Colonic mucosa (tissue), 4 donors: ENCODE measurements around the gene CSMD2. TPM values are rescaled to one million over a fixed set of nuclear protein-coding genes. Genes with fewer than 3 reads are reported as not detected.

Experiments used
- DNase-seq: peaks from one replicate; pipeline ENCODE4 v3.0.0-alpha.2; 2020
- H3K27ac ChIP-seq: fragments of 200-600 bp; one replicate; pipeline ENCODE4 v1.8.0; 2021
- H3K27me3 ChIP-seq: fragments of 200-600 bp; one replicate; pipeline ENCODE4 v1.8.0; 2021
- H3K36me3 ChIP-seq: fragments of 200-600 bp; one replicate; pipeline ENCODE4 v1.8.0; 2021
- H3K4me1 ChIP-seq: fragments of 200-600 bp; one replicate; pipeline ENCODE4 v1.8.0; 2021; ENCODE audit warnings: mild to moderate bottlenecking
- H3K4me3 ChIP-seq: fragments of 200-600 bp; one replicate; pipeline ENCODE4 v1.8.0; 2021
- H3K9ac ChIP-seq, 2 donors: one replicate each; pipeline ENCODE4 v1.7.0; 2013; ENCODE audit warnings: control low read depth in 2 of 2, low read depth in 2 of 2, low read length in 2 of 2
- H3K9me3 ChIP-seq: fragments of 200-600 bp; one replicate; pipeline ENCODE4 v1.8.0; 2021
- intact Hi-C: fragments of 100-400 bp; cut with DNase I; formaldehyde crosslinking; loops from one replicate; pipeline ENCODE4 v1.14.1; 2022
- total RNA-seq, 2 donors: library from RNA; stranded (reverse); fragmentation: NEBNext Ultra II Directional in 1 of 2; extraction: Animal tissue kit (Norgen Biotek cat#: 25700) in 1 of 2; gene quantifications; one replicate each; pipeline ENCODE4 v1.2.1, GENCODE V29; 2021
- TF ChIP-seq, protein P1 (sequence below): fragments of 200-600 bp; IDR thresholded peaks from one replicate; pipeline ENCODE4 v1.8.0; 2022; ENCODE audit warnings: antibody characterized with exemption, mild to moderate bottlenecking
- donor health status: healthy.
- donor health status: DM: no; HTN: no; CAD: no.
- donor health status: DM: no; HTN: no; CAD: no.

The CSMD2 gene
- total RNA-seq, 2 donors from 2014 or later: 0.05 to 0.10 TPM

DNA sequence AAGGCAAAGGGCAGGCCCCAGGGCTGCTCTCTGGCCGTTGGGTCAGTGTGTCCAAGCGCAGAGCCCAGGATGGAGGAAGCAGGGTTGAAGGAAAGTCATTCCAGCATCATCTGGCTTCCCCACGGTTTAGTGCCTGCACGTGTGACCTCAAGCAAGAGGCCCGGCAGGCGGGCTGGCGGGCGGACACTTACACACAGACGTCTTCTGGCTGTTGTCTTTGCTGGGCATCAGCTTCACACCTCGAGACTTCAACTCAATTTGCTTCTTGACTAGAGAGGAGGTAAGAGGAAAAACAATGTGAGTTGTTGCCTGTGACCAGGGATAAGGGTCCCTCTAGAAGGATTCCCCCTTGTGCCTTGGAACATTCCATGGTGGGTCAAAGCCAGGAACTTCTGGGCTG lies 339.5 kb downstream of the CSMD2 start:
- Histone ChIP-seq H3K27me3 (no peaks in the 10 kb centered on the region), H3K9ac (no peak overlapping the region), H3K27ac (no peak overlapping the region), H3K36me3 (no peaks in the 10 kb centered on the region), H3K9me3 (no peaks in the 10 kb centered on the region), H3K4me1 (no peaks in the 10 kb centered on the region), H3K4me3 (no peak overlapping the region)
- TF ChIP-seq, protein P1, sequence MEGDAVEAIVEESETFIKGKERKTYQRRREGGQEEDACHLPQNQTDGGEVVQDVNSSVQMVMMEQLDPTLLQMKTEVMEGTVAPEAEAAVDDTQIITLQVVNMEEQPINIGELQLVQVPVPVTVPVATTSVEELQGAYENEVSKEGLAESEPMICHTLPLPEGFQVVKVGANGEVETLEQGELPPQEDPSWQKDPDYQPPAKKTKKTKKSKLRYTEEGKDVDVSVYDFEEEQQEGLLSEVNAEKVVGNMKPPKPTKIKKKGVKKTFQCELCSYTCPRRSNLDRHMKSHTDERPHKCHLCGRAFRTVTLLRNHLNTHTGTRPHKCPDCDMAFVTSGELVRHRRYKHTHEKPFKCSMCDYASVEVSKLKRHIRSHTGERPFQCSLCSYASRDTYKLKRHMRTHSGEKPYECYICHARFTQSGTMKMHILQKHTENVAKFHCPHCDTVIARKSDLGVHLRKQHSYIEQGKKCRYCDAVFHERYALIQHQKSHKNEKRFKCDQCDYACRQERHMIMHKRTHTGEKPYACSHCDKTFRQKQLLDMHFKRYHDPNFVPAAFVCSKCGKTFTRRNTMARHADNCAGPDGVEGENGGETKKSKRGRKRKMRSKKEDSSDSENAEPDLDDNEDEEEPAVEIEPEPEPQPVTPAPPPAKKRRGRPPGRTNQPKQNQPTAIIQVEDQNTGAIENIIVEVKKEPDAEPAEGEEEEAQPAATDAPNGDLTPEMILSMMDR: no peak
- no peak for DNase-seq
- intact Hi-C loops: no loop called here

DNA sequence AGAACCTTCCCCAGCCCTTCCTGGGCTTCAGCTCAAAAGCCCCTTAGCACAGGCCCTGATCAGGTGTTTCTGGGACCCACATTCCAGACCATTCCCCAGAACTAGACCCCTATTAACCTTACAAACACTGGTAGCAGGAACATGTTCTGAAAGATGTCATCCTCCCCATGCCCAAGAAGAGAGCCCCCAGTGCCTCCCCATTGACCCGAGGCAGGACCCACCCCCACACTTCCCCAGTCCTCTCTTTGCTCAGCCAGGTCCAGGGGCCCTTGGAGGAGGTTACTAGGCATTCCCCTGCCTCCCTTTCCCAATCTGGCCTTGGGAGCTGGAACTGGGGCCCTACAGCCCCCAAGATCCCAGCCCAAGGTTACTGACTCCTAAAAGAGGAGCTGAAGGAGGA lies 340.1 kb downstream of the CSMD2 start:
- no peak for DNase-seq
- no peak overlapping the region for H3K4me3 ChIP-seq
- no peak overlapping the region for H3K9ac ChIP-seq
- intact Hi-C loops: no loop called here
- TF ChIP-seq, protein P1: no peak
- no peaks in the 10 kb centered on the region for H3K36me3 ChIP-seq
- no peaks in the 10 kb centered on the region for H3K4me1 ChIP-seq
- H3K27me3 ChIP-seq: no peaks in the 10 kb centered on the region
- no peak overlapping the region for H3K27ac ChIP-seq
- no peaks in the 10 kb centered on the region for H3K9me3 ChIP-seq

DNA sequence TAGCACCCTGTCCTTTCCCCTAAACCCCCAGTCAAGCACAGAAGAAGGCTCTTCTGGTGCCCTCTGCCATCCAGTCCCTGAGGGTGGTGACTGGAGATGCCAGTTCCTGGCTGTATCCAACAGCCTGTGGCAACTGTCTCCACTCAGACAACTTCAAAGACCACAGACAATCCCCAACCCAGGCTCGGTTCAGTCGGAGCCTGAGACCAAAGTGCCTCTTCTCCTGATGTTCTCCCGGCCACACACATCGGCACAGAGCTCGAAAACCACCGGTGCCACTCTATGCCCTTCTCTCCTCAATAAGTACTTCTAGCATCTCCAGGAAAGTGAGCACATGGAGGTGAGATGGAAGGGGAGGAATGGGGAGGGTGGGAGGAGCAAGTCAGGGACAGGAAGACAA lies 340.7 kb downstream of the CSMD2 start:
- H3K9me3 ChIP-seq: no peaks in the 10 kb centered on the region
- no peak for DNase-seq
- H3K9ac ChIP-seq: no peak overlapping the region
- no peaks in the 10 kb centered on the region for H3K36me3 ChIP-seq
- H3K4me1 ChIP-seq: no peaks in the 10 kb centered on the region
- intact Hi-C loops: no loop called here
- H3K4me3 ChIP-seq: no peak overlapping the region
- no peaks in the 10 kb centered on the region for H3K27me3 ChIP-seq
- H3K27ac ChIP-seq: no peak overlapping the region
- TF ChIP-seq, protein P1: no peak

DNA sequence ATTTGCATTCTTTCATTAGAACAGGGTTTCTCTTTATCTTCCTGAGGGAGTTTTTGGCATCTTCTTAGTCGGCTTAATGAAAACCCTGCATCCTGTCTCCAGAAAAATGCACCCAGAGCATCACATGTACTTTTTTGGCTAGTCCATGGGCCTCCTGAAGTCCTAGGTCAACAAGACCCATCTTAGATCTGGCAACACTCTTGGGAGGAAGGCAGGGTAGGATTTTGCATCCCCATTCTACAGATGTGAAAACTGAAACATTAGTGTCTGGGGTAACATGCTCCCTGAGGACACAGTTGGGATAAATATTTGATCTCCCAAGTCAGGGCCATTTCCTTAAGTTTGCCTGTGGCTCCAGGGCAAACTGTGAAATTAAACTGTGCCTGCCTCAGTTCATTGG lies 341.2 kb downstream of the CSMD2 start:
- no peak overlapping the region for H3K9ac ChIP-seq
- H3K27me3 ChIP-seq: no peaks in the 10 kb centered on the region
- no peaks in the 10 kb centered on the region for H3K9me3 ChIP-seq
- intact Hi-C loops: no loop called here
- no peak overlapping the region for H3K27ac ChIP-seq
- H3K4me1 ChIP-seq: no peaks in the 10 kb centered on the region
- no peak for DNase-seq
- H3K4me3 ChIP-seq: no peak overlapping the region
- TF ChIP-seq, protein P1: no peak
- no peaks in the 10 kb centered on the region for H3K36me3 ChIP-seq

DNA sequence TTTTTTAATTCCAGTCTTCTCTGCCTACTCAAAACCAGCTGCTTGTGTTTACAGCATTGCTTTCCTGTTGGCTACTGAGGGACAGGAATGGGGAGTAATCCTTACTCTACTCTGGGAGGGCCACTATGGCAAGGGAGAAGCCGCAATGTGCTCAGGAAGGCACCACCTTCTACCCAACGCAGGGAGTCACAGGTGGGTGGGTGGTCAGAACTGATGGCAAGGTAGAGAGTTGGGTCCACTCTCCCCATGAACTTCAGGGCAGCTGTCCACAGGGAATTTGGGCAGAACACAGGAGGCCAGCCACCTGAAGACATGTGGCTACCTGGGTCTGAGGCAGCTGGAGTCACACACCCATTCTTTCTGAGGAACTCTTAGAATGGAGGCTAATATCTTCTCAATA lies 341.6 kb downstream of the CSMD2 start:
- Histone ChIP-seq H3K27me3 (no peaks in the 10 kb centered on the region), H3K36me3 (no peaks in the 10 kb centered on the region), H3K4me1 (no peaks in the 10 kb centered on the region), H3K9ac (no peak overlapping the region), H3K4me3 (no peak overlapping the region), H3K9me3 (no peaks in the 10 kb centered on the region), H3K27ac (no peak overlapping the region)
- intact Hi-C loops: no loop called here
- DNase-seq: no peak
- TF ChIP-seq, protein P1: no peak

DNA sequence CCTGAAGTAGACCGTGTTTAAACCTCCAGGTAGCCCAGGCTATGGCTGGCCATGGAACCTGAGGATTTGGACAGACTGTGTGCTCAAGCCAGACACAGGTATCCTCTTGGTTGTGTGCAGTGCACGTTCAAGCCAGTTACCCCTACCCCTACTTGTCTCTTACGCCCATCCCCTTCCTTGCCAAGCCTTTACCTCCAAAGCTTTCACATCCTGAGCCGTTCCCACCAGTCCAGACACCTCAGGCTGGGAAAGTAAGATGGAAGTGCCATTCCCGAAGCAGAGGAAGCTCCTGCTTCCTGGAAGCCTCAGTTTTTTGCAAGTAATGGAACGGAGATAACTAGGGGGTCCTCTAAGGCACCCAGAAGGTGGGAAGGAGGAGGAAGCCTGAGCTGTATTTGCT lies 342.6 kb downstream of the CSMD2 start:
- DNase-seq: no peak
- H3K9me3 ChIP-seq: no peaks in the 10 kb centered on the region
- intact Hi-C loops: no loop called here
- no peaks in the 10 kb centered on the region for H3K4me1 ChIP-seq
- no peak overlapping the region for H3K9ac ChIP-seq
- TF ChIP-seq, protein P1: no peak
- no peak overlapping the region for H3K4me3 ChIP-seq
- no peak overlapping the region for H3K27ac ChIP-seq
- no peaks in the 10 kb centered on the region for H3K36me3 ChIP-seq
- no peaks in the 10 kb centered on the region for H3K27me3 ChIP-seq
